GM21619 (cell line): ENCODE measurements around the gene STRA6.

Experiments
- ATAC-seq: cut with Tn5 transposase; IDR thresholded peaks from one replicate; pipeline ENCODE4 v1.9.1; 2021; ENCODE audit not compliant: unreplicated experiment

STRA6 gene

GRCh38 chr15:74182131-74182530, 20.5 kb downstream of the STRA6 start:
- ATAC-seq: no peak

DNA sequence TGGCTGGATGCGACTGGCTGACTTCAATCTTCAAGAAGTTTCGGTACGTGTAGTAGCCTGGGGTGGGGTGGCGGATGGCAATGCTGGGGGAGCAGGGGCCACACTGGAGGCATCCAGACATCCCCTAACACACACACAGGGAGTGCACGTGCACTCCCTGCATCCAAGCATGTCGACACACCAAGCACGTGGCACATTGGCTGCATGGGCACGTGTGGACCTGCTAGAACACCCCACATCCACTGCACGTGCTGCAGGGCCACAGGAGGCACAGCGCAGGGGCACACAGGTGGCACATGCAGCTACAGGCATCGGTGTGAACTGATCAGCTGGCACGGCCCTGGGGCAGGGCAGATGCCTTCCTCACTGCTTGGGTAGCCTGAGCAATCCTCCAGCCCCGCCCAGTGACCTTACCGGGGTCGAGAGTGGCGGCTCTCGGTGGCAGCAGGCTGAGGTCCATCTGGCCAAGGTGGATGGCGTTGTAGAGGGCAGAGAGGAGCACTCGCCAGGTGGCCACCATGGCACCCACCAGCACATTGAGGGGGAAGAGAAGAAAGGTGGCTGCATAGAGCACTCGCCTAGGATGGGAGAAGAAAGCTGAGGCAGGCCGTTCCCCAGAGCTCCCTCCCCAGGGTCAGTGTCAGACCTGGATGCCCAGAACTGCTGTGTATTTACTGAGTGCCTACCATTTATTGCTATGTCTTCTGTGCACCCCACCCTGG, 21.5 kb downstream of the STRA6 start:
- ATAC-seq: no peak

DNA sequence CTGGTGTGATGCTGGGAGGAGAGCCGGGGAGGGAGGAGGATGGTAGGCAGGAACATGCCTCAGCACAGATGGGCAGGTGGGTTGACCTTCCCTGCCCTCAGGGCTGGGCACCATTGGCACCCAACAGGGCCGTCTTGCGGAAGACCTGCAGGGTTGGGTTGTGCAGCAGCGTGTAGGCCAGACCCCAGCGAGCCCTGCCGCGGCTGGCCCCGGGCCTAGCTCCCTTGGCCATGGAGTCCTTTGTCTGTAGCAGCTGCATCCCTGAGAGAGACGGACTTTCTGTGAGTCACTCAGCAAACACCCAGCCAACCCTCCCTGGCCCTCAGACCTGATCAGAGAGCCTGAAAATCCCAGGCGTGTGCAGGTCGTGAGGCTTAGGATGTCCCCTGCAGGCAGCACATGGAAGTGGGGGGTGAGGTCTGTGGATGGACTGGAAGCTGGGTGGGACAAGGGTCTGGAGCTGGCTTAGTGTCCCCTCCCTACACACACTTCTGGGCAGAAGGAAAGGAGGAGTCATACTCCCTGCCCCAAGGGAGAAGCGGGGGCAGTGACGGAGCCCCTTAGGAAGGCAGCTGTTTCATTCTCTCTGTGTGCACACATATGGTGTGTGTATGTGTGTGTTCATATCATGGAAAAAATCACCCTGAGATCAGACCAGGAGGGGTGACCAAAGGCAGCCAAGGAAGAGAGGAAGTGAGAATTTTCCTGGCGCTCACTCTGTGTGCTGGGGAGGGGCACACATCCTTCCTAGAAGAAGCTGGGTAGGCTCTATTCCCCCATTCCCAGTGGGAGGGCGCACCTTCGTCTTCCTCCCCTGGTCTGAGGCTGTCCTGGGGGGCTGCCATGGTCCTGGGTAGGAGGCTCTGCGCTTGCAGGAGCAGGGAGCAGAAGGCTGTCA, 22.4 kb downstream of the STRA6 start:
- ATAC-seq: no peak

DNA sequence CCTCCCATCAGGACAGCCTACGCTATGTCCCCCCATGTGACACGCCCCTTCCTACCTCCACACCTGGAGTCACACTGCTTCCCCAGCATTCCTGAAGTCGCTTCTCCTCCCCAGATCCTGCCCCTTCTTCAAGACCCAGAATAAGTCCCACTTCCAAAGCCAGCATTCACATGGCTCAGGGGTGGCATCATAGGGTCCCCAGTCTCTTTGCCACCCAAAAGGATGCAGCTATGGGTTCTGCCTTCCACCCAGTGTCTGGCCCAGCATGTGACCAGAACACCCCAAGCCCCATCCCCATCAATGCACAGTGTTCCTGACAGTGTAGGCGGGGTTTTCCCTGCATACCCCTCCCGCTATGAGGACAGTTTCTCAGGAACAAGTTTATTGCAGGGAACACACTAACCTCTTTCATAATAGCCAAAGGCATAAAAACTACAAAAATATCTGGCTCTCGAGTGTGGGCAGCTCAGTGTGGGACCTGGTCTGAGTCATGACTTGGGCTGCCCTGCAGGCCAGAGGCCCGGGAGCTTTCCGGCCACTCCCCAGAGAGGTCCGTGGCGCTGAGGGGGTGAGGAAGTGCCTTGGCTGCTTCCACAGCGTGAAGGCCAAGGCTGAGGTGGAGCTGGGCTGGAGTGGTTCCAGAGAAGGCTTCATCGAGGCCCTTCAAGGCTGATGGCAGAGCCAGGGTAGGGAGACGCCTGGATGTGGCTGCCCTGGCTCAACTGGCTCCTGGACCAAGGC, 23.3 kb downstream of the STRA6 start:
- ATAC-seq: no peak

DNA sequence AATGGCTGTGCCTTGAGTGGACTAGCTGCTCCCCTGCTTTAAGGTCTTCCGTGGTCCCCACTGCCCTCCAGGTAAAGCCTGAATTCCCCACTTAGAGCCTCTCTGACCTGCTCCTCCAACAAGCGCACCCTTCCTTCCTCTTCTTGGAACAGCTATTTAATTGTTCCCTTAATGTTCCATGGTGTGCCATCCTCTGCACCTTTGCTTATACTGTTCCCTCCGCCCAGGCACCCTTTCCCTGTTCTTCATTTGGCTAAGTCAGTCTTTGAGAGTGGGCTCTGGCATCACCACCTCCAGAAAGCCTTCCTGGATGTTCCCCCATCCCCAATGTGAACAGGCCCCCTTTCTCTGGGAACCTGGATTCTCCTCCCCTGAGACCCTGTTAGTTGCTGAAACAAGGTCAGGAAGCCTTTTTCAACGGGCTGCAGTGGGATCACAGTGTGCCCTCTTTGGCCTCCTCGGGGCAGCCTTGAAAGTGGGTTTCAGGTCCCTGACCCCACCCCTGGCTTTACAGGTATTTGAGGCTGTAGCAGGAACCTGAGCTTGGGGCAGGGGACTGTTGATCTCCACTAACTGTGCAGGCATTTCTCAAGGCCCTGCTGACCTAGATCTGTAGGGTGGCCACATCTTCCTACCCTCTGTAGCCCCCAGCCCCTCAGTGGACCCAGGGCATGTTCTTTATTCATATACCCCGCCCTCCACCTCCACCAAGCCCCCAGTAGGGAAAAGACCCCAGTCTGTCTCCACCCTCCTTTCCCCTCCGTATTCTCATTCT, 24.1 kb downstream of the STRA6 start:
- no peak for ATAC-seq

DNA sequence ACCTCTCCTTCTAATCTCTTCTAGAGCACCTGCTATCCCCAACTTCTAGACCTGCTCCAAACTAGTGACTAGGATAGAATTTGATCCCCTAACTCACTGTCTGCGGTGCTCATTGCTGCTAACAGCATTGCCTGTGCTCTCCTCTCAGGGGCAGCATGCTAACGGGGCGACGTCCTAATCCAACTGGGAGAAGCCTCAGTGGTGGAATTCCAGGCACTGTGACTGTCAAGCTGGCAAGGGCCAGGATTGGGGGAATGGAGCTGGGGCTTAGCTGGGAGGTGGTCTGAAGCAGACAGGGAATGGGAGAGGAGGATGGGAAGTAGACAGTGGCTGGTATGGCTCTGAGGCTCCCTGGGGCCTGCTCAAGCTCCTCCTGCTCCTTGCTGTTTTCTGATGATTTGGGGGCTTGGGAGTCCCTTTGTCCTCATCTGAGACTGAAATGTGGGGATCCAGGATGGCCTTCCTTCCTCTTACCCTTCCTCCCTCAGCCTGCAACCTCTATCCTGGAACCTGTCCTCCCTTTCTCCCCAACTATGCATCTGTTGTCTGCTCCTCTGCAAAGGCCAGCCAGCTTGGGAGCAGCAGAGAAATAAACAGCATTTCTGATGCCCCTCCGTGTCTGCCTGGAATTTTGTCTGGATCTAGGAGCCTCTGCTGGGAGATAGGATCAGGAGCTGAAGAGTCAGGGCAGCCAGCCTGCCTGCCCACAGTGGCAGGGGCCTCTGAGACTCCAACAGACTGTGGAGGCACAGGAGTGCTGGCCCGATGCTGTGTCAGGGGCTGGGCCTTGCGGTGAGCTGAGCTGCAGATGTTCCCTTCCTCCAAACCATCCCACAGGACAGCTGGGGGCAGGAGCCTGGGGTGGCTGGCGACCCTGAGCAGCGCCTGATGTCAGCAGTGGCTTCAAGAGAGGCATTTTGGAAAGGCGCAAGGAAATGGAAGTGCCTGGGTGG, 26.0 kb downstream of the STRA6 start:
- no peak for ATAC-seq

- no peak for ATAC-seq
These were observed 27.1 kb downstream of the STRA6 start for GRCh38 chr15:74175271-74176191.

DNA sequence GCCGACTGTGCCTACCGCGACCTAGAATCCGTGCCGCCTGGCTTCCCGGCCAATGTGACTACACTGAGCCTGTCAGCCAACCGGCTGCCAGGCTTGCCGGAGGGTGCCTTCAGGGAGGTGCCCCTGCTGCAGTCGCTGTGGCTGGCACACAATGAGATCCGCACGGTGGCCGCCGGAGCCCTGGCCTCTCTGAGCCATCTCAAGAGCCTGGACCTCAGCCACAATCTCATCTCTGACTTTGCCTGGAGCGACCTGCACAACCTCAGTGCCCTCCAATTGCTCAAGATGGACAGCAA, 27.7 kb downstream of the STRA6 start:
- ATAC-seq: no peak

GRCh38 chr15:74174219-74174957, 28.2 kb downstream of the STRA6 start:
- ATAC-seq: no peak

- no peak for ATAC-seq
These were observed 29.0 kb downstream of the STRA6 start, which contains the start of gene ISLR for GRCh38 chr15:74173380-74174218. Gene ISLR (plus strand): TSS chr15:74173710. CDS start chr15:74174859, 1,149 bp downstream.

DNA sequence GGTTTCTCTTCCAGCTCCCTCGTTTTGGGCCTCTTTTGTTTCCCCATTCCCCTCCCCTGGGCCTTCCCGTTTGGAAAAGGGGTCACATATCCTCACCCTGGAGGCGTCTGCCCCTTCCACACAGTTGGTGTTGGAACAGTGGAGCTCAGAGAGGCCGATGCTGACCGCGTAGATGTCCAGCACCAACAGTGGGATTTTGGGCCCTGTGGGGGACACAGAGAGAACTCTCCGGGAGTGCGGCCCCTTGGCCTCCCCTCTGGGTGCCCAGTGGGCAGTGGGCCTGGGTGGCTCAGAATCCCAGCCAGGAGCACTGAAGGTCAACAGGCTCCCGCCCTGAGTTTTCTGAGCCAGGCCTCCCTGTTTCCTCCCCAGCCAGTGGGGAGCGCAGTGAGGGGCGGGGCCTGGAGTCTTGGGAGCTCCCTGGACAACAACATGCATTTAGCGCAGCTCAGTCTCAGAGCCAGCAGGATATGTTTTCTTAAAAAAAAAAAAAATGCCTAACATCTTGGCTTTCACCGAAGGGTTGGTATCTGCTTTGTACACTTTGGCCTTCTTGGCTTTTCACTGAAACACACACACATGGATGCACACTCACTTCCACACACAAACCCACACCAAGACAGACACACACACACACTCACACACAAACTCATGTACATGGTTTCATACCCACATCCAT, 29.7 kb downstream of the STRA6 start:
- ATAC-seq: no peak

GRCh38 chr15:74171965-74172541, 30.5 kb downstream of the STRA6 start:
- ATAC-seq: no peak

DNA sequence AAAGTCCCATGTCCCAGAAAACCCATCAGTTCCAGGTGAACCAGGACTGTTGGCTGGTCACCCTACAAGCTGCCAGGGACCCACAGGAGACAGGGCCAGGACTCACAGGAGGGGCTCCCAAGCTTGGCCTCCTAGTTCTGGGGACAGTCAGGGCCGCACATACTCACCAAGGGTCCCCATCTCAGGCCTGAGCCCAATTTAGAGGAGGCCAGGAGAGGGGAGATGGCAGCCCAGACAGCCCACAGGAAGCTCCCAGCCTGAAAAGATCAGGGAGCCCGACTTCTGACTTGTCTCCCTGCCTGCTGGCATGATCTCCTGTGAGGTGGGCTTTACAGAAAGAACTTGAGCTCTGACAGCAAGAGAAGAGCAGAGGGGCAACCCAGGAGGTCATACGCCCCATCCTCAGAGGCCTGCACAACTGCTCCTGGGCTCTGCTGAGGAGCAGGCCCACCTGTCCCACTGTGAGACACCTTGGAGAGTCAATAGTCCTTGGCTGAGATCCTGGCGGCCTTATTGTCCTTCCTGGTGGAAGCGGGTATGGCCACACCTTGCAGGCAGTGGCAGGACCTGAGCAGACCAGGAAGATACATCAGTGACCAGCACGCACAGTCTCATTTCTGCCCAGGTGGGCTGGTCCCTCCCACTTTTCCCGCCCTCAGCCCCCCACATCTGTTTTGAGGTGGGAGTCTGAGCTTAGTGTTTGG, 31.6 kb downstream of the STRA6 start:
- ATAC-seq: no peak

DNA sequence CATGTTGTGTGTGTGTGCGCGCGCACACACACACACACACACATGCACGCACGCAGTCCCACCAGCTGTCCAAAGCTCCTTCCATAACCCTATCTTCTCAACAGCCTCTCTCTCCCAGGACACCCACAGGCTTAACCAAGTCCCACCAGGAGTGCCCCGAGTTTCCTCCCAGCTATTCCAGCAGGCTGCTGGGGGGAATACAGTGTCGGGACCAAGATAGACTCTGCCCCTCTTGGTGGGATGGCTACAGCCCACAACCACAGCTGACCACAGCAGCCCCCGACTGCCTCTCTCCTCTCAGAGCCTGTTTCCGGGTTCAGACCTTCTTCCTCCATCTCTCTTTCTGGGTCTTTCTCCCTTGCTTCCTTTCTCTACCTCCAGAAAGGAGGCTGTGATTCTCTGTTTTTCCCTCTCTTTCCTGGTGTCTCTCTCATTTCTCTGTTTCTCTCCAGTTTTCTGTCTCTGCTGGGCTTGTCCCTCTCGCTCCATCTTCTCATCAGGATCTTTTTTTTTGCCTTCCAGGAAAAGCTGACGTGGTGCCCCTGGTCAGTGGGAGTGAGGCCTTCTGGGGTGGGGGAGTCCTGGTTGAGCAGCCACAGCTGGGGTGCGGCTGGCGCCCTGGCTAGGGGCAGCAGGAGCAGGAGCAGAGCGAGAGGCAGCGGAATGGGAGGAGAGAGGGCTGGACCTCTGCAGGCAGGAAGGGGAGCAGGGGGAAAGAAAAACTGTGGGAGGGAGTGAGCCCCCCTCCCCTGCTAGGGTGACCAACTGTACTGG, 32.3 kb downstream of the STRA6 start:
- ATAC-seq: no peak

DNA sequence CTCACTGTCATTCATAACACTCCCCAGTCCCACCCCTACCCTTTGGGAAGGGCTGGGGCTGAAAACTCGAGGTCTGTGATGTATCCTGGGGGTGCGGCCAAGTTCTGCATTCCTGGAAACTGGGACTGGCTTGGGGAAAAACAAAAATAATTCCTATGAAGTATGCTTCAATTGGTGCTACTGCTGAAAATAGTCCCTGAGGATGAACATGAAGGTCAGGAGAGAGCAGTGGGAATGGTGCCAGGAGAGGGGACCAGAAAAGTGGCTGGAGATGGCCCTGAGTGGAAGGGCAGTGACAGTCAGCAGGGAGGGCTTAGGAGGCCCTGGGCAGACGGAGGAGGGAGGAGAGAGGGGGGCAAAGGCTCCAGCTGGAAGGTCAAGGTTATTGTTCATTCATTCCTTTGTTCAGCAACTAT, 33.9 kb downstream of the STRA6 start:
- no peak for ATAC-seq
